NCI-H2171 treated with DMSO at 0.1 percent for 48 hours (cell line): ENCODE results near the gene FSTL1.

ENCODE experiments used
- DNase-seq: peaks from one replicate; lab custom pipeline; 2025; lab: John Stamatoyannopoulos, UW

FSTL1 gene, protein sequence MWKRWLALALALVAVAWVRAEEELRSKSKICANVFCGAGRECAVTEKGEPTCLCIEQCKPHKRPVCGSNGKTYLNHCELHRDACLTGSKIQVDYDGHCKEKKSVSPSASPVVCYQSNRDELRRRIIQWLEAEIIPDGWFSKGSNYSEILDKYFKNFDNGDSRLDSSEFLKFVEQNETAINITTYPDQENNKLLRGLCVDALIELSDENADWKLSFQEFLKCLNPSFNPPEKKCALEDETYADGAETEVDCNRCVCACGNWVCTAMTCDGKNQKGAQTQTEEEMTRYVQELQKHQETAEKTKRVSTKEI

DNA sequence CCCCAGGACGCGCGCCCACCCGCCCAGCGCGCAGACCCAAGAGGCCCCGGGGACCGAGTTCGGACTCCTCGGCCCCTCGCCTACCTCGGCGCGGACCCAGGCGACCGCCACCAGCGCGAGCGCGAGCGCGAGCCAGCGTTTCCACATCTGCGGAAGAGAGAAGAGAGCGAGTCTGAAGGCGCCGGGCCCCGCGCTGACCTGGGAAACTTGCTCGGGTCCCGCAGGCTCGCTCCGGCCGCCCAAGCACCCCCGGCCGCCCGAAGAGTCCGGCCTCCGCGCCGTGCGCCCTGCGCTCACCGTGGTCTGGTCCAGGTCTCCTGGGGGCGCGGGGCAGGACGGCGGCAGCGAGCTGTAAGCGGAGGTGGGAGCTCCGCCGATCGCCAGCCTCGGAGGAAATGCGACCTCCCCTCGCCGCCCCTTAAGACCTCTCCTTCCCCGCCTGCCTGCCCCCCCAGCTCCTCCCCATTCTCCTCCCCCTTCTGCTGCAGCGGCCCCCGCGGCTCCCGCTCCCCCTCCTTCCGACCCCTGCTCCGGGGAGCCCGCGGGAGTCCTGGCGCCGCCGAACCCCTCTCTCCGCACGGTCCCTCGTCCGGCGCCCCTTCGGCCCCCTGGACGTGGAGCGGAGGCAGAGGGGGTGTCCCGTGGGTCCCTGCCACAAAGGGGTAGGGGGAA is at the start of gene FSTL1:
FSTL1 (minus strand) TSS at position 393 of the 672 bp plus-strand sequence; CDS start at position 147, 246 bp downstream.
- no peak for DNase-seq

DNA sequence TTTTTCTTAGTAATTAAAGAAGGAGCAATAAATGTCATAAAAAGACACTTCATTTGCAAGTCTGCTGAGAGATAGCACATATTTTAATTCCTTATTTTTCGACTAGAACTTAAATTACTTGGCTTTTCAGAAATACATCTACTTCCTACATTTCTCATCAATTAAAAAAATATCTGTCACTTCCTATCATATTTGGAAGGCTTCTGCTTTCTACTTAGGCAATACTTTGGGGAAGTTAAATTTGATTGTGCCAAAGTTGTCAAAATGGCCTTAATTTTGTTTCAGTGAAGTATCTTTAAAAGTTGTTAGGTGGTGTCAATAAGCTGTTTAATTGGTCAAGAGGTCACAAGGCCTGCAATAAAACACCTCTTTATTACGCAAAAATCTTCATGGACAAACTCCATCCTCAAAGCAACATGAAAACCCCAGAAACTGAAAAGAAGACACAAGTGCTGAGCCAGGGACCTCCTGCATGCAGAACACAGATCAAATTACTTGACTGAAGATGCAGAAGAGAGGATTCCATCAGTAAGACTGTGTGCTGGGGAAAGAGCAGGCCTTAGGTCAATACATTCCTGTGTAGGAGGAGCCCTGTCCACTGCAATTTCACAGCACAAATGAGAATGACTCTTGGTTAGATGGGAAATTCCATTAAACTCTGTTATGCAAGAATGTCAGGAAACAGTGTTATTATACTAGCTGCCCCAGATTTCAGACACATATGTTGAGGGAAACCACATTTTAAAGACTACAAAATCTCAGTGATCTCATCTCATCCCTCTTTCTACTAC is 48.0 kb upstream of the FSTL1 start:
- DNase-seq = no peak

DNA sequence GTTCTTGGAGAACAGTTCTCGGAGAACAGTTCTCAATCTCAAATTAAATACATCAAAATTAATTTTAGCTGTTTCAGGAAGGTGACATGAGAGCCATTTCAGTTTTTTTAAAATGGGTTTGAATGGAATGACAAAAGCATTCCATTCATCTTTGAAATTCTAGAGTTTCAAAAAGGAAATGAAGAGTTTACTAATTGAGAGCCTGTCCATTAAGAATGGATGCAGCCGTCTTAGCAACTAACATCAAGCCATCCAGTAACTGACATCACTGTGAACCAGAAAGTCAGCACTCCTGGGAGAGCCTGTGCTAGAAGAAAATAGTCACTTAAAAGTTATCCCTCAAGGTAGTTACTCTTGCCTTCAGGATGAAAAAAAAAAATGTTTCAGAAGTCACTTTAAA is 47.0 kb upstream of the FSTL1 start:
- DNase-seq = no peak

- DNase-seq = no peak
Observed at GRCh38 chr3:120497336-120497735, 46.5 kb upstream of the FSTL1 start.

- DNase-seq = no peak
Observed at GRCh38 chr3:120496278-120497002, 45.6 kb upstream of the FSTL1 start.

GRCh38 chr3:120495809-120496208 is 45.0 kb upstream of the FSTL1 start:
- DNase-seq = no peak

- DNase-seq = no peak
Observed at GRCh38 chr3:120492103-120492502, 41.3 kb upstream of the FSTL1 start.

DNA sequence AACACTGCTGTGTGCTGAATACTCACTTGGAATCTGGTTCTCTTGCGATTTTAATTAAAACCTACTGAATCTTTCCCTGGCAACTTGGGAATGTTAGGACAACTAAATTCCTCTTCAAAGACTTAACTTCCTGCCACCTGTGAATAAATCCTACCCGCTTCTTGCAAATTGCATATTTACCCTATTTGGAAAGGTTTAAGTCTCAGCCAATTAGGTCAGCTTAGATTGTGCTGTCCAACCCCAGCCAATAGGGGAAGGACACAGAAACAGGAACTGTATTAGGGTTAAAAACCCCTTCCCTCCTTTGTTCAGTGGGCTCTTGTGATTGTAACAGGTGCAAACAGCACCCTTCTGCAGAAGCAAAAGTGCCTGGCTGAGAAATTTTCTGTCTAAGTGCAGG is 38.6 kb upstream of the FSTL1 start:
- no peak for DNase-seq

GRCh38 chr3:120488296-120488695 is 37.5 kb upstream of the FSTL1 start:
- peak; percentile 11 for DNase-seq

- no peak for DNase-seq
Observed at GRCh38 chr3:120487191-120487650, 36.4 kb upstream of the FSTL1 start.

- no peak for DNase-seq
Observed at GRCh38 chr3:120481081-120481480, 30.3 kb upstream of the FSTL1 start.

- DNase-seq = no peak
Observed at GRCh38 chr3:120477781-120478180, 27.0 kb upstream of the FSTL1 start.

DNA sequence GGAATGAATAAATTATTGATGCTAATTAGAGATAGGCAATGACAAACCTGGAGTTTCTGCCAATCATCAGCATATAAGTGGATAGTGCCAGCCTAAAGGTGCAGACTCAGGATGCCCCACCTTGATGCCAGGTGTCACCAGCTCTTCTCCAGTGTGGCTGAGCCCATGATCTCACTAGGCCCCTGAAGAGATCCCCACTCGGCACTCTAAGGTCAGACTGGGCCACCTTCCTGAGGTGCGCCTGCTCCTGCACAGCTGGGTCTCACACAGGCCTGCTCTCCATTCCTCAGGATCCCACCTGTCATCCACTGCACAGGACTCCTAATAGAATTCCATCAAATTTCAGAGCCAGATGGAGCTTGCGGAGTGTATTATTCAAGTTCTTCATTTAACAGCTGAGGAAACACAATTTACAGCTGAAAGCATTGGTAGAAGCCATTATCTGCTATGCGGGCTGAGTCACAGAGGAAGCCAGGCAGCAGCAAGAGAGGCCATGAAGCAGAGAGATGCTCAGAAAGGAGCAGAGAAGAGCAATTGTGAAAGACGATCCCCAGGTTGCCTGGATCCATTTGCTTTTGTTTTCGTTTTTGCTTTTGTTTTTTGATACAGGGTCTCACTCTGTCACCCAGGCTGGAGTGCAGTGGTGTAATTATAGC is 25.1 kb upstream of the FSTL1 start:
- peak; percentile 76 for DNase-seq

DNA sequence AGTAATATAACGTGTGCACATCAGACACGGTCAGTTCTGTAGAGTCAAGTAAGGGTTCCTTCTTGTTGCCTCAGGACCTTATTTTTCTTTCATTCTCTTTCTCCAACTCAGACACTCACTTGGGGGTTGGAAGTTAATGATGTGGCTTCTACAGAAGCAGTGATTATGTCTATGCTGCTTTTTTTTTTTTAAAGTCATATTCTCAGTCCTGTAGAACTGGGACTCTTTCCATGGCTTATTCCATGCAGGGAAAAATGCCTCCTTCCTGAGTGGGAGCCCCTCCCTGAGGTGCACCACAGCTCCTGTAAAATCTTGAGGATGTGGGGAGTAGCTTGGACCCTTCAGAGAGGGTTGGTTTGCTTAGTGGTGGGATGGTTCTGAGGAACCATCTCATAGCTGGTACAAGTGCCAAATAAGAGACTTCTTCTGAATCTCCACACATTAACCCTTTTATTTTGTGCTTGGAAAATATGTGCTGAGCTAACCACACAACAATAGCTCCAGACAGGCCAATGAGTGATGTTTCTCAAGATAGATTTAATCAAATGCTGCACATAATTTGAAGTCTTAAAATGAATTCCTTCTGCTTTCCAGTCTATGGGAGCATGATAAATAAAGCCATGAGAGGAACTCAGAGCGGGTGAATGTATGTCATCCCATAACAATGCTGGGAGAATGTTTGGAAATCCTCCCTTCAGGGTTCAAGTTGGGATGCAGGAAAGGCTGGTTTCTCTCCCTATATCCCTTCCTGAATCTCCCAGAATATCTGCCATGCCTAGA is 23.3 kb upstream of the FSTL1 start:
- DNase-seq = no peak

GRCh38 chr3:120473389-120473788 is 22.6 kb upstream of the FSTL1 start:
- no peak for DNase-seq

DNA sequence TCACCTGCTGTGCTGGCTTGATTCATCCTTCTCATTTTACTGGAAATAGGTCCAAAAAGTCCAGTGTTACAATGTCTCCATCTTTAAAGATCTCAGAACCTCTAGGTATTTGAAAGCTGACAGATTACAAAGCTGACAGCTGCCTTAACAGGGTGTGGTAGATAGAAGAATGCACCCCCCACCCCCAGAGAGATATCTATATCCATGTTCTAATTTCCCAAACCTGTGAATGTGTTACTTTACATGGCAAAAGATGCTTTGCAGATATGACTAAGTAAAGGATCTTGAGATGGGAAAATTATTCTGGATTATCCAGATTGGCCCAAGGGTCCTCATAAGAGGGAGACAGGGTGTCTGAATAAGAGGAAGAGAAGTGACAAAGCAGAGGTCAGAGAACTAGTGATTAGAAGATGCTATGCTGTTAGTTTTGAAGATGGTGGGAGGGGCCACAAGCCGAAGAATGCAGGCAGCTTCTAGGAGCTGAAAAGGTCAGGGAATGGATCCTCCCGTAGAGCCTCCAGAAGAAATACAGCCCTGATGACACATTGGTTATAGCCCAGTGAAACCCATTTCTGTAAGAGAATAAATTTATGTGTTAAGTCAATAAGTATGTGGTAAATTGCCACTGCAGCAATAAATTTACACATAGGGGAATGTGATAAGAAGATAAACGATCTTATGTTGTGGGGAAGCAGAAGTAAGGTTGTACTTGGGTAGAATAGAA is 21.5 kb upstream of the FSTL1 start:
- DNase-seq = no peak

GRCh38 chr3:120471643-120472042 is 20.9 kb upstream of the FSTL1 start:
- DNase-seq = no peak

DNA sequence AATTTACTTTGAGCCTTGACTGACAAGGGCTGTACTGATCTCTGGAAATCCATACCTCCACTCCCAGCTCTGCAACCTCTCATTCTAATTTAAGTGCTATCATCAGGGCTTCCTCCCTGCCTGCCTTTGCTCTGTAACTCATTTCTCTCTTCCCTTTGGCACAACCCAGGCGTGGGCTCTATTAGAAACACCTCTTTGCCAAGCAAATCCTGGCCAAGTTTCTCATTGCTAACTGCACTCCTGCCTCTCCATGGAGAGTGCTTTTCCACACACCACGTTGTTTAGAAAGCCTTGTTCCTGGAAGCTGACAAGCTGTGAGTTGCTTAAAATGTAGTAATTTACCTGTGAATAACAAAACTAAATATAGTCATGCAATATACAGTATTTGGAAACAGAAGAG is 20.1 kb upstream of the FSTL1 start:
- DNase-seq = no peak

GRCh38 chr3:120469882-120470301 is 19.1 kb upstream of the FSTL1 start:
- no peak for DNase-seq

- DNase-seq = no peak
Observed at GRCh38 chr3:120469440-120469839, 18.6 kb upstream of the FSTL1 start.
